ENCODE data around the gene TTLL11.
"Not testable (repeated sequence)": the region's sequence is repeated elsewhere in the genome, so short reads cannot be mapped to it uniquely, and the experiment has no call there.

The TTLL11 gene

GRCh38 chr9:122085260-122085659 lies 7.8 kb downstream of the TTLL11 start:
- no peak for DNase-seq (ENCODE audit: low spot score)

- DNase-seq (ENCODE audit: low spot score): no peak
These were observed 9.0 kb downstream of the TTLL11 start for GRCh38 chr9:122084026-122084675.

- DNase-seq (ENCODE audit: low spot score): no peak
These were observed 12.1 kb downstream of the TTLL11 start for GRCh38 chr9:122080986-122081385.

DNA sequence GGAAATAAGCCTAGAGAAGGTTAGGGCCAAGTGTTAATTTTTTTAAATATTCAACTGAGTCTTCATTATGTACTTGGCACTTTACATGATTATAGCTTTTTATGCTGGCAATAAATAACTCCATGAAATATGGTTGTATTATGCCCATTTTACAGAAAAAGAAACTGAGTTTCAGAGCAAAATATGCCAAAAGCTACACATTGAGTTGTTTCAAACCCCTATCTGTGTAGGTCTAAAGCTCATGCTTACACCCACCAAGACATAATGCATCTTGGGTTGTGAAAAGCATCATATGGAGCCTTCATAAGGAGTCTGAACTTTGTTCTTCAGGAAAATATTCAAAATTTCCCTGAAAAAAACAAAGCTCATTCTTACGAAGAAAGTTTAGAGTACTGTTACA lies 14.6 kb downstream of the TTLL11 start:
- no peak for DNase-seq (ENCODE audit: low spot score)

- DNase-seq (ENCODE audit: low spot score): no peak
These were observed 16.3 kb downstream of the TTLL11 start for GRCh38 chr9:122076773-122077172.

DNA sequence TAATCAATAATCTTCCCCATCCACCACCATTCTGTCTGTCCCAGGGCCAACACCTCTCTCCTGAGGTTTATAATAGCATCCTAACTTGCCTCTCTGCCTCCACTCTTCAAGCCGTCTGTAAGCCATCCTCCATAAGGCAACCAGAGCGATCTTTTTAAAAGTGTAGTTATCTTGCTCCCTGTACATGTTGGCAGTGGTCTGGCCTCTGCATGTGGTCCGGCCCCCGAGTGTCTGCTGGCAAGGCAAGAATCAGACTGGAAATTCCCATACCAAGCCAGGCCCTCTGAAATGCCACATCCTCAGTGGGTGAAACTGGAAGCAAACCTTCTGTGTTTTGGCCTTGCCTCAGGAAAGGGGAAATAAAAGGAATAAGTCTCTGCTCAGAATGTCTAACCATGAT lies 17.0 kb downstream of the TTLL11 start:
- no peak for DNase-seq (ENCODE audit: low spot score)

DNA sequence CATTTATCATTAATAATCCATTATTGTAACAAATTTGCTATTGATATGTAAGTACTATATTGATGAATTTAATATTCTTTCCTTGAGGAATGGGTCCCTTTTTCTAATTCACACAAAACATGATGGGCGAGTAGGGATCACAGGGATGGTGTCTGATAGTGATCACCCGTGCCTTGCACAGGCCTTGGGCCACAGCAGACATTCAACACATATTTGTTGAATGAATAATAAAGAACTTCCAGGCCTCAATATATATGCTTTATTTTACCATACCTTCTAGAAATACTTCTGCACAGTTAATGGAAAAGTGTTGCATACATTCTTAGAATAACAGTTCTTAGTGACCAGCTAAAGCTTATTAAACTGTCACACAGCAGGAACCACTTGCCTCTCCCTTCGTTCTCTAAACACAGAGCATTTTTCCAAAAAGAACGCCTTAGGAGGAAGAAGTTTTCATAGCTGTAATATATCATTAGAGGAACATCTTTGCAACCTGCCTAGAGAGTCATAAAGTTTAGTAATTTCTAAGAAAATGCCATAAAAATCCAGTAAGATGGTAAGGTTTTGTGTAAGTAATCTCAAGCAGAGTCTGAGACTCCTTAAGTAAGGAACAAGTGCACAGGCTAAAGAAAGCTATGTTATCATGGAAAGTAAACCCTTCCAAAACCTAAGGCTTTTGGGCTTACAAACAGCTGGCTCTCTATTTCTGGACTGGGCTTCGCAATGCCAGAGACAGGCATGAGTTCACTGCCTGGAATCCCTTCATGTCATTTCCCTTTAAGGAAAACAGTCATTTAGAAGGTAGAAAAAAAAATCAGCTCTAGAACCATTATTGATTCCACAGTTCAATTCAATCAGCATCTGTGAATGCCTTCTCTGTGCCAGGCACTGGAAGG lies 17.7 kb downstream of the TTLL11 start:
- DNase-seq (ENCODE audit: low spot score): no peak

DNA sequence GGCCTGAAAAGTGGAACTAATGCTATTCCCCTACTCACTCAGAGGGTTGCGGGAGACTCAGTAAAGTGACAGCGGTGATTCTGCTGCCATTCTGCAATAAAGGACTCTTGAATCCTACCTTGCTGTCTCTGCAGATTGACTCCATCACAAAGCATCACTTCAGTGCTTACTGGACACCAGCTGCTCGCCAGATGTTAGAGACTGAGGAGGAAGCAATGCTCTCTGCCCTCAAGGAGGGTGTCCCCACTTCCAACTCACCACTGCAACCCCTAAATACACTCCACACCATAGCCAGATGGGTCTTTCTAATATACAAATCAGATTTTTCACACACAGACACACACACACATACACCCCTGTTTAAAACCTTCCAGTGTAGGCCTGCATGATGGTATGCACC lies 21.4 kb downstream of the TTLL11 start:
- no peak for DNase-seq (ENCODE audit: low spot score)

GRCh38 chr9:122070728-122071515 lies 22.2 kb downstream of the TTLL11 start:
- DNase-seq (ENCODE audit: low spot score): no peak

GRCh38 chr9:122066680-122067079 lies 26.4 kb downstream of the TTLL11 start:
- DNase-seq (ENCODE audit: low spot score): not testable (repeated sequence)

DNA sequence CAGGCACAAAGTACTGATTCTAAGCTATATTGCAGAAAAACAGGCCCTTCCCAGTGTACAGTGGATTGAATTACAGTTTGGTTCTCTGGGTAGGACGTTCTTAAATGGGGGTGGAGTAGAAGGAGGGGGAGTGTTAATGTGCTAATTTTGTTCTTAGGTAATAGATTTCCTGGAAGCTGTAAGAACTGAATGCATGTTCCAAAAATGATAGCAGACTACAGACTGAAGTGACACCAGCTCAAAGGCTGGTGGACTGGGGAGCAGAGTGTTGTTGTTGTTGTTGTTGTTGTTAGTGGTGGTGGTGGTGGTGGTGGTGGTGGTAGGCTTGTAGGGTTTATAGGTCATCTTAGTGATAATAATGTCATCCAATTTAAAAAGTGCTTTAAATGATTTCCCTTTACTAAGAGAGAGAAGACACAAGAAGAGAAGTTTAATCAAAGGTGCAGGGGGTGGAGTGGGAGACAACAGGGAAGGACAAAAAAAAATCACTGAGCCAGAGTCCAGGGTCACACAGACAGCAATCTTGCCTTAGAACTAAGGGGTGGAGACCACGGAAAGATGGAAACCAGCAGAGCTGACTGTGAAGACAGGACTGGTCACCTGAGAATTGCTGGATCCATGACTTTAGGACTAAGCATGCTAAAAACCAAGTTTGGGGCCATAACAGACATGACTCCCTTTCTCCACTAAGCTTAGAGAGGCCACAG lies 27.0 kb downstream of the TTLL11 start:
- peak; percentile 50 for DNase-seq (ENCODE audit: low spot score)

DNA sequence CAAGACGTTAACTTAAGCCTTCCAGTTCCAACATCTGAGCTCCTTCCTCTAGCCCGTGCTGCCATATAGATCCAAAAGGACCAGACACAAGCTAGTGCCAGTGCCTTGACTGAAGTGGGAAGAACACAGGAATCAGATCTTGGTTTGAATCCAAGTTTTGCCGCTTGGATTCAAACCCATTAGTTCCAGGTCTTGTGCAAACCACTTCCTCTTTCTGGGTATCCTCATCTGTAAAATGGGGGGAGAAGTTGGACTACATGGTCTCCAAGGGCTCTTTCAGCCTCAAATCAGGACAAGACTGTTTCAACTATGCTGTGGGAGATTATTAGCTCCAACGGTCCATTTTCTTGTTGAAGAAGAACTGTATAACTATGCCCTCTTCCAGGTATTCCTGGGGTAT lies 32.6 kb downstream of the TTLL11 start:
- no peak for DNase-seq (ENCODE audit: low spot score)

DNA sequence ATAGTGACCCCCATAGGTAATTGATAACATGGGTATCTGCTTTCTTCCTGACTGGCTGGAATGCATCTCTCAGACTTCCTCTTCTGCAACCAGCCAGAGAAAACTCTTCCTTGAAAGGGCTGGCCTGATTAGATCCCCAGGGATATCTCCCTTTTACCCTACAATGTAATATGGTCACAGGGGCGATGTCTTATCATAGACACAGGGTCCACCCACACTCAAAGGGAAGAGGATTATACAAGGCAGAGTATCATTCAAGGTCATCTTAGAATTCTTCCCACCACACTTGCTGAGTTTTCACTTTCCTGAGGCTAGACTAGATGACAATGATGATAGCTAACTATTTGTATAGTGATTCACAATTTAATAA lies 33.2 kb downstream of the TTLL11 start:
- DNase-seq (ENCODE audit: low spot score): no peak

DNA sequence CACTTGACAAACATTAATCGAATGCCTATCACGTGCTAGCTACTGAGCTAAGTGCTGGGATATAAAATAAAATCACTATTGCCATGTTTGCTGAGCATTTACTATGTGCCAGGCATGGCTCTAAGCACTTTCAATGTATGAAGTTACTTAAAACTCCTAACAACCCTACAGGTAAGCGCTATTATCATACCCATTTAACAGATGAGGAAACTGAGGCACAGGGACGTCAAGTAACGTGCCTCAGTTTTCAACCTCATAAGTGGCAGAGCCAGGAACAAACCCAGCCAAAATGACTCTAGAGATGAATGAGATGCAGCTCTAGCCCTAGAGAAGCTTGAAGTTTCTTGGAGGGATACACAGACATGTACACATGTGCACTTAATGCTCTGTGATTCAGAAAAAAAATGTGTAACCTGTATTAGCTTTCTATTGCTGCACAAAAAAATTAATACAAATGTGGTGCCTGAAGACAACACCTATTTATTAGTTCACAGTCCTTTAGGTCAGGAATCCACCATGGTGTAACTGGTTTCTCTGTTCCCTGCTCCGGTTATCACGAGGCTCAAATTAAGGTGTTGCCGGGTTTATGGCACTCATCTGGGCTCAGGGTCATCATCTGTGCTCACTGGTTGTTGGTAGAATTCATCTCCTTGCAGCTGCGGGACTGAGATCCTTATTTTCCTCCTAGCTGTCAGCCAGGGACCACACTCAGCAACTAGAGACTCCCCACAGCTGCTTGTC lies 33.7 kb downstream of the TTLL11 start:
- DNase-seq (ENCODE audit: low spot score): no peak

- no peak for DNase-seq (ENCODE audit: low spot score)
These were observed 34.4 kb downstream of the TTLL11 start for GRCh38 chr9:122058709-122059108.

- no peak for DNase-seq (ENCODE audit: low spot score)
These were observed 35.1 kb downstream of the TTLL11 start for GRCh38 chr9:122058051-122058450.

- DNase-seq (ENCODE audit: low spot score): no peak
These were observed 35.9 kb downstream of the TTLL11 start for GRCh38 chr9:122057211-122057610.

DNA sequence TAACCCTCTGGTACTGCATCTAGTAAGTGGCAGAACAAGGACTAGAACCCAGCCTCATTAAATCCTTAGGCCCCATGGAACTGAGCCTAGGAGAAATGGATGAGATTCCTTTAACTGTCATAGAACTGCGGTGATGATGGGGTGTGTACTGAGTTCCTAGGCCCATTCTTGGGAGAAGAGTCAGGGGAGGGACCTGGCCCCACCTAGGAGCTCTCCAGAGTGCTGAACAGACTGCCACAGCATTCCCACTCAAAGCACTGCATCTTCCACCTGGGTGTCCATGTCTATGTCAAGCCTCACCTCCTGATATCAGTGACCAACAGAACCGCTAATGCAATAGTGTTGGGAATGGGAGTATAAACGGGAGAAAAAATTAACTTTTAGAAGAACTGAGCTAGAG lies 36.6 kb downstream of the TTLL11 start:
- peak; percentile 25 for DNase-seq (ENCODE audit: low spot score)

GRCh38 chr9:122055701-122056100 lies 37.4 kb downstream of the TTLL11 start:
- no peak for DNase-seq (ENCODE audit: low spot score)

GRCh38 chr9:122053567-122054350 lies 39.3 kb downstream of the TTLL11 start:
- no peak for DNase-seq (ENCODE audit: low spot score)

DNA sequence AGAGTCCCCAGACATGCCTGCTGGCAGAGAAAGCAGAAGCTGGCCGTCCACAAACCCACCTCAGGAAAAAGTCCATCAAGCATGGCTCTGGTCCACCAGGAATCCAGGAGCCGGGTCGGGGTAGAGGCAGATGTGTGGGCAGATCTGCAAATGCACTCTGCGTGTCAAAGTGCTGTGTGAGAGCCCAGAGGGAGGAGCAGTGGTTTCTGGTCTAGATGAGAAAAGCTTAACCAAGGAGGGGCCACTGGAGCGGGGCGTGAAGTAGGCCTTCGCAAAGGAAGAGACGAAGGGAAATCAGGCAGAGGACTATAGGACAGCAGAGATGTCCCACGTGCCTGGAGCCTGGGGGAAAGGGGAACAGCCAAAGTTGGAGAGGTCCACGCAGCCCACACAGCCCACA lies 40.0 kb downstream of the TTLL11 start:
- DNase-seq (ENCODE audit: low spot score): no peak

All from hematopoietic multipotent progenitor cell treated with erythropoietin and hydrocortisone succinate and interleukin-3 and kit ligand, for 15 days (in vitro differentiated cells).